NCI-H128 (cell line): Measurements from ENCODE around the gene RALGDS.

ENCODE experiments used
- DNase-seq: peaks from one replicate; lab custom pipeline; 2025; ENCODE audit not compliant: unreplicated experiment; lab: John Stamatoyannopoulos, UW

Gene RALGDS

DNA sequence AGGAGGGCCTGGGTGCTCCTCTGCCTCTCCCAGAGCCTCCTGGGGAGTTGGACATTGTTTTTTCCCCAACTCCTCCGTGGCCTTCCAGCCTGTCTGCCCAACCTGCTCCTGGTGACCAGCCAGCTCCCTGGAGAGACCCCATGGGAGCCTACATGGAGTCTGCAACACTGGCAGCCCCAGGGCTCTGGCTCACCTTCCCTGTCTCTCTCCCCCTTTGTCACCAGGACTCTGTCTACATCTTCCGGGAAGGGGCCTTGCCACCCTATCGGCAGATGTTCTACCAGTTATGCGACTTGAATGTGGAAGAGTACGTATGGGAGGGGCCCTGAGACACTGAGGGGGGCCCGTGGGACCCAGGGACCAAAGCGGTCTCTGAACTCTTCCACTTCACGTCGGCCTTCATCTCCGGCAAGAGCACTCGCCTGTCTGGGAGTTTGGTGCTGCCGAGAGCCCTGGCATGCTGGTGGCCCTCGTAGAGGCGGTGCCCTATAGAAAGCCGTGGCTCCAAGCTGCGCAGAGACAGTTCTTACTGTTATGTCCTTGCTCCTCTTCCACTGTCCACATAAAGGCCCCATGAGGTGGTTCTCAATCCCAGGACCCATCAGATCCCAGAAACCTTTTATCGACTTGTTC is 65.1 kb downstream of the RALGDS start:
- DNase-seq = no peak

DNA sequence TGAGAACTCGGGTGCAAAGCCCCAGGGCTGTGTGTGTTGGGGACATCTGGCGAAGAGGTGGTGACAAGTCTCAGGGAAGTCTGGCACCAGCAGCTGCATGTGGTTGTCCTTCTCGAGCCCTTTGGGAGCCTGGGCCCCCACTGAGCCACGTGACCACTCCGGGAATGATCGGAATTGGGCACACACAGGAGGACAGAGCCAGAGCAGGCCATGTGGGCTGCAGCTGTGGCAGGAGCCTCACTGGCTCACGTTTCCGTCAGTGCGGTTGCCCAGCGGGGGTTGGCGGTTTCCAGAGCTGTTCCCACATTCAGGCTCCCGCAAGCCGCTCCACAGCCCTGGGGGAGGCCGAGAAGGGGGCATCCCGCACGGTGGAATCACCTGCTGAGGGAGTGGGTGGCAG is 66.1 kb downstream of the RALGDS start:
- no peak for DNase-seq

DNA sequence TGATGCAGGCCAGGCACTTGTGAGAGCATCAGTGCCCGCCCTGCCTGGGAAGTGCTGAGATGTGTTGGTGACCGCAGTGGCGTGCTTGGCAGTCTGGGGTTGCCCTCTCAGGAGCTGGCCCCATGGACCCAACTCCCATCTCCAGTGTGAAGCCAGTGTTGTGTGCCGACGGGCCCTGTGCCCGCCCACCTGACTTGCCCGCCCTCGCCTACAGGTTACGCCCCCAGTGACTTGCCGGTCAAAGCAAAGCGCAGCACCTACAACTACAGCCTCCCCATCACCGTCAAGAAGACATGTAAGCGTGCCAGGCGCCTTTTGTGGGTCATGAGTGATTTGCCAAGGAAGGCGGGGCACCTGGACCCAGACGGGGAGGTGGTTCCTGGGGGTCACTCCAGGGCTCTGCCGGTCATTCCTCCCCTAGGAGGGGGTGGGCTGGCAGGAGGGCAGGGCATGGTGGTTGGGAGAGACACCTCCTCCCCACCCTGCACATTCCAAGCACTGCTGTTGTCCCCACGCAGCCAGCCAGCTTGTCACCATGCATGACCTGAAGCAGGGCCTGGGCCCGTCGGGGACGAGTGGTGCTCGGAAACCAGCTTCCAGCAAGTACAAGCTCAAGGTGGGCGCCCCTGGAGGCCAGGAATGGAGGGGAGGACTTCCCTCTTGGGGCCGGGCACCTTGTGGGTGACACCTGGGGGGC is 66.7 kb downstream of the RALGDS start:
- DNase-seq = no peak

- no peak for DNase-seq
These were observed 69.0 kb downstream of the RALGDS start for GRCh38 chr9:133051966-133052539.

DNA sequence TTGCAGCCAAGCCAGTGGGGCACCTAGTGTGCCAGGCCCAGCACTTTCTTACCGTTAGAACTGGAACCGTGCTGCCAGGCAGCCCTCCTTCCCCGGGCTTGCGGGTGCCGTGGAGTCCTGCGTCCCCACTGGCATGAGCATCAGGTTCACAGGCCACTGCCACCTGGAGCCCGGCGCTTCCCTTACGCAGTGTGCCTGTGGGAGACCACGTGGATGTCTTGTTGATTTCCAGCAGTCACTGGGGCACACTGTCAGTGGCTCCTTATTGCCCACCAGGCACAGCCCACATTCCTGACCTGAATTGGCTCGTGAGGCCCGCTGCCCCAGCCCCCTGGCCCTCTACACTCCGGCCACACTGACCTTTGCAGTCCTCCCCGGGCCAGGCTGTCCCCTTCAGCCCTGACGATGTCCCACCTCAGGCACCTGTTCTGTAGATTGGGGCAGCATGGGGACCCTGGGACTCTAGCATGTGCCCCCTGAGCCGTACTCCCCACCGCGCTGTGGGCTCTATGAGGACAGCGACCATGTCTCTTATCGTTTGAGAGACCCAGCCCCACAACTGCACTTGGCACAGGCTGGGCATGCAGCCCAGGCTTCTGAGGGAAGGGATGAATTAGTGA is 69.6 kb downstream of the RALGDS start:
- no peak for DNase-seq

GRCh38 chr9:133050781-133051180 is 70.3 kb downstream of the RALGDS start:
- DNase-seq = no peak

- no peak for DNase-seq
These were observed 70.9 kb downstream of the RALGDS start for GRCh38 chr9:133050142-133050541.

GRCh38 chr9:133049043-133049442 is 72.0 kb downstream of the RALGDS start:
- no peak for DNase-seq

- DNase-seq = no peak
These were observed 72.4 kb downstream of the RALGDS start for GRCh38 chr9:133048595-133048994.
